ENCODE measurements around the gene TFDP1. TPM values are rescaled to one million over a fixed set of nuclear protein-coding genes. Genes with fewer than 3 reads are reported as not detected.

The TFDP1 gene
- polyA plus RNA-seq, 1 donor, result 68.0 TPM

- Histone ChIP-seq H3K27me3 (ENCODE audit: control insufficient read depth, insufficient read depth, low read length) (no peaks in the 10 kb centered on the region), H3K4me3 (ENCODE audit: low read length) (no peak overlapping the region), H3K27ac (ENCODE audit: low read length) (no peak overlapping the region), H3K4me1 (ENCODE audit: control insufficient read depth, insufficient read depth, low read length) (peaks cover 5% of the 10 kb centered on the region), H3K36me3 (ENCODE audit: control insufficient read depth, insufficient read depth, low read length) (peaks cover 46% of the 10 kb centered on the region), H3K9me3 (ENCODE audit: control insufficient read depth, low read depth, low read length) (peaks cover 17% of the 10 kb centered on the region)
- no peak for DNase-seq
- no CpG with 5 or more reads among the region's 21 CpGs for WGBS (ENCODE audit: insufficient coverage, low lambda C conversion rate)
Measured at GRCh38 chr13:113542751-113543424, 41.7 kb upstream of the TFDP1 start.

DNA sequence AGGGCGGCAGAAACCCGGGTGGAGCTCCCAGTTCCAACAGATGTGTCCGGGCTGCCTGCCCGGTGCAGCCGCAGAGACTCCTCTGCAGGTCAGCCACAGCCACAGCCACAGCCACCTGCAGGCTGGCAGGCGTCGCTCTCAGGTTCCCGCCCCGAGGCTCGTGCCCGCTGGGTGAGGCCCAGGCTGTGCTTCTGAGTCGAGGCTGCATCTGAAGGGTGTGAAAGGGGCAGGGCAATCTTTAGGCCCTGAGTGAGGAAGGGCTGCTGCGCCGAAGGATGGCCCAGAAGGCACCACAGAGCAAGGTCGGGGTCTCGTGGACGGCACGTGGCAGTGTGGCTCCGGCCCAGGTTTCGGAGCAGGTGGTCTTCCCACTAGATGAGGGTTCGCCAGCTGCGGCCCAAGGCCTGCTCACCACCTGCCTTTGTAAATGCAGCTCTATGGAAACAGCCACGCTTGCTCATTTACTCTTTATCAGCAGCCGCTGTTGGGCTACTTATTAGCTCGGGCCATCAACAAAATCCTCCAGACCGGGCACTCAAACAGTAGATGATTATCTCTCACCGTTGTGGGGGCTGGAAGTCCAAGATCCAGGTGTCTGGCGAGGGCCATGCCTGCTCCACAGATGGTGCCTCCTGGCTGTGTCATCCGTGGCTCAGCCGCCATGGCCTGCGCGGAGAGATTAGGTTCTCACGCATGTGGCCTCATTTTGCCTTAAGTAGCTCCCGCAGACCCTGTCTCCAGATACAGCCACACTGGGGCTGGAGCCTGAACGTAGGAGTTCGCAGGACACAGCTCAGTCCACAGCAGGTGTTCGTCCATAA lies 40.3 kb upstream of the TFDP1 start:
- no peak overlapping the region for H3K4me3 ChIP-seq (ENCODE audit: low read length)
- H3K9me3 ChIP-seq (ENCODE audit: control insufficient read depth, low read depth, low read length), result peaks cover 14% of the 10 kb centered on the region
- peaks cover 5% of the 10 kb centered on the region for H3K4me1 ChIP-seq (ENCODE audit: control insufficient read depth, insufficient read depth, low read length)
- H3K27me3 ChIP-seq (ENCODE audit: control insufficient read depth, insufficient read depth, low read length), result no peaks in the 10 kb centered on the region
- peak overlapping the region; percentile 23 for H3K27ac ChIP-seq (ENCODE audit: low read length)
- peaks cover 41% of the 10 kb centered on the region for H3K36me3 ChIP-seq (ENCODE audit: control insufficient read depth, insufficient read depth, low read length)
- WGBS (ENCODE audit: insufficient coverage, low lambda C conversion rate), result no CpG with 5 or more reads among the region's 37 CpGs
- DNase-seq, result peak in 1 of 2 donors; percentile 55

- peaks cover 41% of the 10 kb centered on the region for H3K36me3 ChIP-seq (ENCODE audit: control insufficient read depth, insufficient read depth, low read length)
- DNase-seq, result no peak
- peaks cover 14% of the 10 kb centered on the region for H3K9me3 ChIP-seq (ENCODE audit: control insufficient read depth, low read depth, low read length)
- no peak overlapping the region for H3K4me3 ChIP-seq (ENCODE audit: low read length)
- no peak overlapping the region for H3K27ac ChIP-seq (ENCODE audit: low read length)
- WGBS (ENCODE audit: insufficient coverage, low lambda C conversion rate), result no CpG with 5 or more reads among the region's 10 CpGs
- H3K27me3 ChIP-seq (ENCODE audit: control insufficient read depth, insufficient read depth, low read length), result no peaks in the 10 kb centered on the region
- H3K4me1 ChIP-seq (ENCODE audit: control insufficient read depth, insufficient read depth, low read length), result peaks cover 5% of the 10 kb centered on the region
Measured at GRCh38 chr13:113544896-113545295, 39.7 kb upstream of the TFDP1 start.

DNA sequence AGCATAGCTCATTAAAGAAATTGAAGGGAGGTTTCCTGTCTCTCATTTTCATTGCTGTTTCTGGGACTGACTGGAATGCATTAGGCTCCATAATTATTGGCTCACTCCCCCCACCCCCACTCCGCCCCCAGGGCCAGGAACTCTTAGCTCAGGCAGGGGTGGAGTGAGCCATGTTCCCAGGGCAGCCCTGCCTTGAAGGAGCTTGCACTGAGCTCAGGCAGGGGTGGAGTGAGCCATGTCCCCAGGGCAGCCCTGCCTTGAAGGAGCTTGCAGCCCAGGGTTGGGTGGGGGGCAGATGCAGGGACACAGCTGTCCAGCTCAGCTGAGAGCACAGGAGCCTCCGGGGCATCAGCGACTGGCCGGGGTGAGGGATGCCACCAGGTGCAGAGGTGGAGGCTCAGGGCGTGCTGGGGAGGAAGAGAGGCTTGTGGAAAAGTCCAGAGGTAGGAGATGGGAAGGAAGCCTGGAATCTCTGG lies 39.1 kb upstream of the TFDP1 start:
- DNase-seq, result no peak
- WGBS (ENCODE audit: insufficient coverage, low lambda C conversion rate), result no CpG with 5 or more reads among the region's 5 CpGs
- peaks cover 41% of the 10 kb centered on the region for H3K36me3 ChIP-seq (ENCODE audit: control insufficient read depth, insufficient read depth, low read length)
- H3K4me3 ChIP-seq (ENCODE audit: low read length), result no peak overlapping the region
- H3K27me3 ChIP-seq (ENCODE audit: control insufficient read depth, insufficient read depth, low read length), result no peaks in the 10 kb centered on the region
- H3K9me3 ChIP-seq (ENCODE audit: control insufficient read depth, low read depth, low read length), result peaks cover 14% of the 10 kb centered on the region
- H3K4me1 ChIP-seq (ENCODE audit: control insufficient read depth, insufficient read depth, low read length), result peaks cover 5% of the 10 kb centered on the region
- H3K27ac ChIP-seq (ENCODE audit: low read length), result no peak overlapping the region

GRCh38 chr13:113545931-113546516 lies 38.5 kb upstream of the TFDP1 start:
- WGBS (ENCODE audit: insufficient coverage, low lambda C conversion rate), result no CpG with 5 or more reads among the region's 22 CpGs
- H3K27ac ChIP-seq (ENCODE audit: low read length), result no peak overlapping the region
- H3K36me3 ChIP-seq (ENCODE audit: control insufficient read depth, insufficient read depth, low read length), result peaks cover 40% of the 10 kb centered on the region
- H3K9me3 ChIP-seq (ENCODE audit: control insufficient read depth, low read depth, low read length), result peaks cover 11% of the 10 kb centered on the region
- H3K4me1 ChIP-seq (ENCODE audit: control insufficient read depth, insufficient read depth, low read length), result peaks cover 5% of the 10 kb centered on the region
- no peak for DNase-seq
- H3K4me3 ChIP-seq (ENCODE audit: low read length), result no peak overlapping the region
- no peaks in the 10 kb centered on the region for H3K27me3 ChIP-seq (ENCODE audit: control insufficient read depth, insufficient read depth, low read length)

DNA sequence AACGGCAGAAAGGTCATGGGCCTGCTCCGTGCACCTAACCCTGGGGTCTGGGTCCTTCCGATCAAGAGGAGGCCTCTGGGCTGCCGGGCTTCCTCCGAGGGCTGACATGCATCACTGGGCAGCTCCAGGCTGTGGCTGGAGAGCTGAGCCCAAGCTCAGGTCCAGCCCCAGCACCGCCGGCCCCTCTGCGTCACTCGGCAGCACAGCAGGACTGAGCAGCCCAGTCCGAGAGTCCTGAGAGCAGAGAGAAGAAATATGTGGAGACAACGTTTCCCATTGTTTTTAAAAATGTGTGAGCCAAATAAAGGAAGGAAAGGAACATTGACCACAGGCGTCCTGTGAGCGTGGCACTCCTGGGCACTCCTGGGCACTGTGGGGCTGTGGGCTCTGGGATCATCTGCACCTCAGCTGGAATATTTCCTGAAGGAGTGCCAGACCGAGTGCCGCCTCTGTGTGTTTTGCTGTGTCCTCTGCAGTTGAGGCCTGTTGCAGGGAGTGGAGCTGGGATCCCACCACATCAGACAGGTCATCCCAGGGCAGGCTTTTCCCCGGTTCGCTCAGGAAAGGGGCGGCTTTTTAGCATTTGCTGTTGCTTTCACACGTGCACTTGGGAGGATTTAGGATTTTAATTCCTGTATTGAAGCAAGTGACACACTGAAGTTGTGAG lies 37.8 kb upstream of the TFDP1 start:
- DNase-seq, result no peak
- no peak overlapping the region for H3K4me3 ChIP-seq (ENCODE audit: low read length)
- H3K4me1 ChIP-seq (ENCODE audit: control insufficient read depth, insufficient read depth, low read length), result peaks cover 5% of the 10 kb centered on the region
- H3K27me3 ChIP-seq (ENCODE audit: control insufficient read depth, insufficient read depth, low read length), result no peaks in the 10 kb centered on the region
- H3K36me3 ChIP-seq (ENCODE audit: control insufficient read depth, insufficient read depth, low read length), result peaks cover 43% of the 10 kb centered on the region
- WGBS (ENCODE audit: insufficient coverage, low lambda C conversion rate), result no CpG with 5 or more reads among the region's 19 CpGs
- peaks cover 11% of the 10 kb centered on the region for H3K9me3 ChIP-seq (ENCODE audit: control insufficient read depth, low read depth, low read length)
- peak overlapping the region; percentile 17 for H3K27ac ChIP-seq (ENCODE audit: low read length)

DNA sequence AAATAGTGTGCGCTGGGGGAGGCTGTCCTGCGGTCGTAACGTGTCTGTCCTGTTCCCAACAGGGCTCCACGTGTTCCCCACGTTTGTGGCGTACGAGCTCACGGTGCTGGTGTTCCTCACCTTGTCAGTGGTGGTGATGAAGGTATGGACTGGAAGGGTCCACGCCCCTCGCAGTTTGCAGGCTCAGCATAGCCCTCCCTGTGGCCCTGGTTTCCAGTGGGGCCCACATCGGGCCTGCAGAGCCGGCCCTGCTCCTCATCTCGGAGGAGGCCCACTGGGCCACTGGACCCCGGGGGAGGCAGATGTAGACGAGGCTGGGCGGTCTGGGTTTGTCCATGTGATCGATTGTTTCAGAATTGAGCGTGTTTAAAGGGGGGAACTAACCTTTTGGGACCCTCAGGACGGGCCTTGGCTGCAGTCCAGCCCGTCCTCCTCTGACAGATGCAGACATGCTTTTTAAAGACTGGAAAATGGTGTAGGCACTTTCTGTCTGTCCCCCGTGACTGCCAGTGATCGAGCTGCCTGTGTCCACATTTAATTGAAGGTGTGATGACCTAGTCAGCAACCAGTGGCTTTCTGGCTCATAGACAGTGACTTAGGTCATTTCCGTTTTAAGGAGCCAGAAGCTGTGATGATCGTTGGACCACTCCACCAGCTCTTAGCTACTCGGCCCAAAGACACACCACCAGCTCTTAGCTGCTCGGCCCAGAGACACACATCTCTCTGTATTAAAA lies 37.1 kb upstream of the TFDP1 start:
- peaks cover 11% of the 10 kb centered on the region for H3K9me3 ChIP-seq (ENCODE audit: control insufficient read depth, low read depth, low read length)
- H3K36me3 ChIP-seq (ENCODE audit: control insufficient read depth, insufficient read depth, low read length), result peaks cover 47% of the 10 kb centered on the region
- no peak overlapping the region for H3K27ac ChIP-seq (ENCODE audit: low read length)
- no CpG with 5 or more reads among the region's 27 CpGs for WGBS (ENCODE audit: insufficient coverage, low lambda C conversion rate)
- H3K27me3 ChIP-seq (ENCODE audit: control insufficient read depth, insufficient read depth, low read length), result no peaks in the 10 kb centered on the region
- H3K4me1 ChIP-seq (ENCODE audit: control insufficient read depth, insufficient read depth, low read length), result peaks cover 5% of the 10 kb centered on the region
- no peak overlapping the region for H3K4me3 ChIP-seq (ENCODE audit: low read length)
- no peak for DNase-seq

DNA sequence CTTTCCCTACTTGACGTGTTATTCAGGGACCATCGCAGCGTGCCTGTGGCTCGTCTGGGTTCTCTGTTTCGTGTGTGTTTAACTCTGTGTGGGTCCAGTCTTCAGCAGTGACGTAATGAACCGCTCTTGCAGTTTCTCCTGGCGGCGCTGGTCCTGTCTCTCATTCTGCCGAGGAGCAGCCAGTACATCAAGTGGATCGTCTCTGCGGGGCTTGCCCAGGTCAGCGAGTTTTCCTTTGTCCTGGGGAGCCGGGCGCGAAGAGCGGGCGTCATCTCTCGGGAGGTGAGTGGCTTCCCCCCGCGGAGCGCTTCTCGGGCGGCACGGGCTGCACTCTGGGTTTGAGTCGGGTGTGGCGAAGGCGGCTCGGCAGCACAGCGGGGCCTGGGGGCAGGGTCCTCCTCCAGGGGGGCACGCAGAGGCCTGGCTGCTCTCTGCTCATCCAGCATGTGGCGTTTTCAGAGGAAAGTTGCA lies 36.3 kb upstream of the TFDP1 start:
- Histone ChIP-seq H3K9me3 (ENCODE audit: control insufficient read depth, low read depth, low read length) (peaks cover 11% of the 10 kb centered on the region), H3K4me3 (ENCODE audit: low read length) (no peak overlapping the region), H3K36me3 (ENCODE audit: control insufficient read depth, insufficient read depth, low read length) (peaks cover 45% of the 10 kb centered on the region), H3K27ac (ENCODE audit: low read length) (no peak overlapping the region), H3K27me3 (ENCODE audit: control insufficient read depth, insufficient read depth, low read length) (no peaks in the 10 kb centered on the region), H3K4me1 (ENCODE audit: control insufficient read depth, insufficient read depth, low read length) (peaks cover 5% of the 10 kb centered on the region)
- WGBS (ENCODE audit: insufficient coverage, low lambda C conversion rate), result 100% methylated on average over 1 of the region's 32 CpGs
- no peak for DNase-seq

DNA sequence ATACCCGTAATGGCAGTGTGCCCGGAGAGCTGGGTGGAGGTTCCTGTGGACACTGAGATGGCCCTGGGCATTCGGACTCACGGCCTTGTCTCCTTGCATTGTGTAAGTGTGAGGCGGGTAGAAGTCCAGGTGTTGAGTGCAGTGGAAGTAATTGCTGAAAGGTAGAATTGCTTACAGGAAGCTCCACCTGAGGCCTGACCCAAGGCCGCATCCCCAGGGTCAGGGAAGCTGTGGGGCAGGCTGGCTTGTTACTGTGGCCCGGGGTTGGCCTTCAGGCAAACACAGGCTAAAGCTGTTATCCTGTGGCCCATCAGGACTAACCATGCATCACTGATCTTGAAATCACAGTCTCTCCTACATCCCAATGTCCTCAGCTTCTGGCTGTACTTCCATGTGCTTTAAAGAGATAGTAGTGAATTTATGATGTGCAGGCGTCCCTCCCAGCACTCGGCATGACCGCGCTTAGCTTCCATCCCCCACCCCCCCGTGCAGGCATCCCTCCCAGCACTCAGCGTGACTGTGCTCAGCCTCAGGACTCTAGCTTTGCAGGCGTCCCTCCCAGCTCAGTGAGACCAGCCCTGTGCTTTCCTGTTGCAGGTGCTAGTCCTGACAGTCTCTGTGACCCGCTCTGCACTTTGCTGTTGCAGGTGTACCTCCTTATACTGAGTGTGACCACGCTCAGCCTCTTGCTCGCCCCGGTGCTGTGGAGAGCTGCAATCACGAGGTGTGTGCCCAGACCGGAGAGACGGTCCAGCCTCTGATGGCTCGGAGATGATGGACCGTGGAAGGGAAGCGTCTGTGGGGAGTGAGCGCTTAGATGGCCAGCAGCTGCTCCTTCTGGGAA lies 35.6 kb upstream of the TFDP1 start:
- peaks cover 47% of the 10 kb centered on the region for H3K36me3 ChIP-seq (ENCODE audit: control insufficient read depth, insufficient read depth, low read length)
- H3K27me3 ChIP-seq (ENCODE audit: control insufficient read depth, insufficient read depth, low read length), result no peaks in the 10 kb centered on the region
- no peak overlapping the region for H3K4me3 ChIP-seq (ENCODE audit: low read length)
- DNase-seq, result no peak
- peaks cover 8% of the 10 kb centered on the region for H3K9me3 ChIP-seq (ENCODE audit: control insufficient read depth, low read depth, low read length)
- H3K4me1 ChIP-seq (ENCODE audit: control insufficient read depth, insufficient read depth, low read length), result peaks cover 3% of the 10 kb centered on the region
- 82% methylated on average over 7 of the region's 25 CpGs for WGBS (ENCODE audit: insufficient coverage, low lambda C conversion rate)
- no peak overlapping the region for H3K27ac ChIP-seq (ENCODE audit: low read length)
